ENCODE measurements around the gene PYDC1. TPM values are rescaled to one million over a fixed set of nuclear protein-coding genes. Genes with fewer than 3 reads are reported as not detected.

Gene PYDC1
- total and polyA plus RNA-seq, 2 of the 8 experiments (the other 6 are each of a cell fraction or from before 2014, with no cell fraction given), result 3.5 to 11.1 TPM

- no peak overlapping the region for H2AFZ ChIP-seq (ENCODE audit: low read length)
- 94% methylated on average over 14 of the region's 14 CpGs; no CpG with 5 or more reads in 1 of the 2 experiments for WGBS, 2 experiments (ENCODE audit: extremely low coverage in 1 of 2, insufficient coverage in 1 of 2, insufficient read length in 1 of 2, insufficient replicate concordance in 2 of 2, low coverage in 1 of 2, low lambda C conversion rate in 2 of 2, missing lambda C conversion rate in 1 of 2)
- no peaks in the 10 kb centered on the region for H3K27me3 ChIP-seq (replicated peaks in 1 of 4; ENCODE audit: control insufficient read depth in 3 of 4, extremely low read depth in 1 of 4, insufficient read depth in 3 of 4, low read length in 3 of 4)
- CTCF ChIA-PET (ENCODE audit: partially characterized antibody), result interaction anchor here (2.9 kb wide), 1 partner anchor 8 kb away, joined by 7 read pairs; no protein-coding TSS in a partner anchor
- no peak overlapping the region for H3K9ac ChIP-seq (replicated peaks in 1 of 4; ENCODE audit: extremely low read depth in 1 of 4, low read depth in 3 of 4, low read length in 3 of 4)
- H3K23me2 ChIP-seq (ENCODE audit: low read depth, low read length), result no peaks in the 10 kb centered on the region; the same call in 1 of the 2 replicates
- H3K4me1 ChIP-seq (replicated peaks in 1 of 4; ENCODE audit: control insufficient read depth in 3 of 4, insufficient read depth in 4 of 4, low read length in 3 of 4), result no peaks in the 10 kb centered on the region; a peak in 1 of 7 replicates
- no peaks in the 10 kb centered on the region for H3K36me3 ChIP-seq (ENCODE audit: control insufficient read depth in 2 of 4, insufficient read depth in 4 of 4, low read length in 3 of 4)
- H3K27ac ChIP-seq (ENCODE audit: low read depth, low read length), result no peak overlapping the region
- no peak overlapping the region for H4K5ac ChIP-seq (ENCODE audit: insufficient read length, low read depth, low read length)
- no peaks in the 10 kb centered on the region for H3K79me2 ChIP-seq (ENCODE audit: control insufficient read depth in 1 of 2, insufficient read depth in 2 of 2, low read length in 2 of 2)
- H2BK120ac ChIP-seq (replicated peaks; ENCODE audit: low read depth, low read length), result no peak overlapping the region
- no peak overlapping the region for H3K4ac ChIP-seq (replicated peaks; ENCODE audit: insufficient read length, low read depth, low read length)
- H2BK5ac ChIP-seq (ENCODE audit: low read depth, low read length), result no peak overlapping the region
- H3K9me3 ChIP-seq (ENCODE audit: insufficient read depth in 2 of 2, low read depth in 1 of 2, low read length in 1 of 2), result no peaks in the 10 kb centered on the region
- no peak overlapping the region for H4K8ac ChIP-seq (ENCODE audit: extremely low read depth, insufficient read depth, low read length)
- no peak overlapping the region for H2BK12ac ChIP-seq (ENCODE audit: low read depth, low read length)
- H3K79me1 ChIP-seq (ENCODE audit: low read depth, low read length), result no peaks in the 10 kb centered on the region
- H3K23ac ChIP-seq (ENCODE audit: insufficient read length), result no peak overlapping the region
- no peak overlapping the region for H3K4me3 ChIP-seq (ENCODE audit: extremely low read depth in 1 of 4, insufficient read depth in 2 of 4, low read depth in 3 of 4, low read length in 4 of 4)
- POLR2A ChIA-PET (ENCODE audit: partially characterized antibody), result interaction anchor here (0.6 to 0.8 kb wide), 2 partner anchors 20 to 80 kb away, joined by 3 read pairs; no protein-coding TSS in a partner anchor
- DNase-seq (ENCODE audit: low read depth in 1 of 2, low spot score in 2 of 2) (no peak), FAIRE-seq (no peak)
- TF ChIP-seq CTCF (IDR thresholded peaks at IDR 0.05; ENCODE audit: control extremely low read depth in 1 of 3, insufficient read depth in 1 of 3, low read depth in 1 of 3, low read length in 3 of 3), result no peak
- no peak for TF ChIP-seq PHF8 (conservative IDR thresholded peaks at IDR 0.05; ENCODE audit: low read depth, low read length)
- no peak for TF ChIP-seq SIX5 (IDR thresholded peaks at IDR 0.05; ENCODE audit: low read depth, low read length)
- TF ChIP-seq USF2 (IDR thresholded peaks at IDR 0.05; ENCODE audit: low read length), result no peak
- H2AK5ac ChIP-seq (ENCODE audit: low read depth, low read length), result no peak overlapping the region
- no peak overlapping the region for H3K4me2 ChIP-seq (ENCODE audit: insufficient read depth in 1 of 2, low read depth in 2 of 2, low read length in 2 of 2)
- H3K56ac ChIP-seq (replicated peaks; ENCODE audit: insufficient read length, low read depth, low read length), result no peak overlapping the region
- no peak overlapping the region for H3K18ac ChIP-seq (ENCODE audit: extremely low read depth, low read length)
- H2BK15ac ChIP-seq (ENCODE audit: low read length), result no peak overlapping the region
- H4K20me1 ChIP-seq (replicated peaks in 1 of 2; ENCODE audit: control insufficient read depth in 1 of 2, insufficient read depth in 2 of 2, low read length in 2 of 2), result no peaks in the 10 kb centered on the region
- no peak overlapping the region for H4K91ac ChIP-seq (replicated peaks; ENCODE audit: insufficient read length, low read length)
- no peak overlapping the region for H2BK20ac ChIP-seq (ENCODE audit: low read length)
- H3K14ac ChIP-seq (ENCODE audit: insufficient read length), result no peak overlapping the region
These were observed 43.4 kb upstream of the PYDC1 start for GRCh38 chr16:31260136-31260931.

Measured in H1 (cell line).